Muscle layer of colon (tissue), 2 donors: Measurements from ENCODE around the gene XRCC5.

Experiments
- H3K27ac ChIP-seq: one replicate; pipeline ENCODE4 v1.7.0; 2013; ENCODE audit warnings: low read depth, mild to moderate bottlenecking, low read length, moderate library complexity
- H3K27me3 ChIP-seq, 2 donors: one replicate each; pipeline ENCODE4 v1.7.0; 2013; ENCODE audit warnings: low read length in 2 of 2, mild to moderate bottlenecking in 2 of 2; ENCODE audit not compliant: insufficient read depth in 2 of 2, control insufficient read depth in 1 of 2
- H3K36me3 ChIP-seq: one replicate; pipeline ENCODE4 v1.7.0; 2013; ENCODE audit warnings: mild to moderate bottlenecking, low read length; ENCODE audit not compliant: insufficient read depth
- H3K4me1 ChIP-seq: one replicate; pipeline ENCODE4 v1.7.0; 2013; ENCODE audit warnings: mild to moderate bottlenecking, low read length; ENCODE audit not compliant: insufficient read depth
- H3K4me3 ChIP-seq, 2 donors: one replicate each; pipeline ENCODE4 v1.7.0; 2013; ENCODE audit warnings: low read length in 2 of 2, low read depth in 1 of 2, mild to moderate bottlenecking in 1 of 2, moderate library complexity in 1 of 2
- H3K9ac ChIP-seq: one replicate; pipeline ENCODE4 v1.7.0; 2013; ENCODE audit warnings: low read length
- H3K9me3 ChIP-seq: one replicate; pipeline ENCODE4 v1.7.0; 2013; ENCODE audit warnings: mild to moderate bottlenecking, low read length
- donor health status: abdominal sarcoma.
- donor health status: Adenocarcinoma of cecum.

The XRCC5 gene

GRCh38 chr2:216108967-216109921, at the start of gene XRCC5:
Gene XRCC5, plus strand, starts transcription at chr2:216109348. Its CDS starts 89 bp downstream, at chr2:216109437.
- H3K27ac ChIP-seq: peak within 1 kb of the TSS; percentile 88
- peak within 1 kb of the TSS; percentile 76 to 99 for H3K4me3 ChIP-seq
- H3K36me3 ChIP-seq: peaks cover 38% of the 10 kb centered on the region
- no peaks in the 10 kb centered on the region for H3K9me3 ChIP-seq
- no peaks in the 10 kb centered on the region for H3K27me3 ChIP-seq
- H3K4me1 ChIP-seq: peaks cover 29% of the 10 kb centered on the region
- peak within 1 kb of the TSS; percentile 99 for H3K9ac ChIP-seq

DNA sequence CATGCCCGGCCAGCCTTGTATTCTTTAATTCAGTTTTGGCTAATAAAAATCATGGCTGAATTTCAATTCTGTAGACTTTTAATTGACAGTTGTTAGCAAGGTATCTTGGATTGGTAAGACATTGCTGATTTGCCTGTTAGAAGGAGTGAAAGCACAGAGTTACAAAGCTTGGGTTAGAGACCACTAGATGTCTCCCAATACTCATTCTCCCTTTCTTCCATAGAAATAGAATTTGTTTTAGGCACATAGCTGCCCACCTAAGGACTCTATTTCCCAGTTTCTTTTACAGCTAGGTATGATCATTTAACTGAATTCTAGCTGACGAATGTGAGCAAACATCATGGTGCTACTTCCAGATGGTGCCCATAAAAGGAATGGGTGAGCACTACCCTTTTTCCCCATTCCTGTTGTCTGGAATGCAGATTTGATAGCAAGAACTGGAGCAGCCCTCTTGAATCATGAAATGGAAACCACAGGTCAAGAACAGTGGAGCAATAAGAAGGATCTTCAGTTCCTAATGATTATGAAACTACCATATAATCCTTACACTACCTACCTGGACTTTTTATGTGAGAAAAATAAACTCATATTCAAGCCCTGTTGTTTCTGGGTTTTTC, 45.0 kb upstream of the XRCC5 start:
- Histone ChIP-seq H3K9ac (no peak overlapping the region), H3K4me1 (peaks cover 3% of the 10 kb centered on the region), H3K9me3 (no peaks in the 10 kb centered on the region), H3K4me3 (no peak overlapping the region), H3K36me3 (peaks cover 17% of the 10 kb centered on the region), H3K27me3 (no peaks in the 10 kb centered on the region), H3K27ac (no peak overlapping the region)

GRCh38 chr2:216064665-216065064, 44.5 kb upstream of the XRCC5 start:
- no peak overlapping the region for H3K4me3 ChIP-seq
- no peak overlapping the region for H3K9ac ChIP-seq
- H3K36me3 ChIP-seq: peaks cover 17% of the 10 kb centered on the region
- H3K4me1 ChIP-seq: peaks cover 3% of the 10 kb centered on the region
- no peaks in the 10 kb centered on the region for H3K9me3 ChIP-seq
- no peaks in the 10 kb centered on the region for H3K27me3 ChIP-seq
- no peak overlapping the region for H3K27ac ChIP-seq

GRCh38 chr2:216066230-216066629, 42.9 kb upstream of the XRCC5 start:
- no peaks in the 10 kb centered on the region for H3K27me3 ChIP-seq
- H3K36me3 ChIP-seq: peaks cover 17% of the 10 kb centered on the region
- no peak overlapping the region for H3K4me3 ChIP-seq
- no peak overlapping the region for H3K27ac ChIP-seq
- no peaks in the 10 kb centered on the region for H3K9me3 ChIP-seq
- peaks cover 3% of the 10 kb centered on the region for H3K4me1 ChIP-seq
- no peak overlapping the region for H3K9ac ChIP-seq

DNA sequence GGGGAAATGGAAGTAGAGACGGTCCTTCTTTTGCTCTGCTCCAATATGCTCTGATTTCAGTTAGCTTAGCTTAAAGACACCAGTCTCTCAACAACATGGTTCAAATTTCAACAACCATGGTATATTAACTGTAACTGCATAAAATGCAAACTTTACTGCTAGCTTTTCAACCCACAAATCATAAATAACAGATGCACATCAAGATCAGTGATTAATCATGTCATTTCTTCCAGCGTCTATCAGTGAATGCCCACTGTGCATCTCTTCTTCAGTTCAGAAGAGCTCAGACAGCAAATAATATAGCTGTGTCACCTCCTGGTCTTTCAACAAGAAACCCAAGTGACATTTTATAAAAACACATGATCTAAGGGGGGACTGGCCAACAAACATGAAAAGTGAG, 40.1 kb upstream of the XRCC5 start:
- Histone ChIP-seq H3K27ac (no peak overlapping the region), H3K4me3 (no peak overlapping the region), H3K9ac (no peak overlapping the region), H3K9me3 (no peaks in the 10 kb centered on the region), H3K36me3 (peaks cover 17% of the 10 kb centered on the region), H3K4me1 (peaks cover 3% of the 10 kb centered on the region), H3K27me3 (no peaks in the 10 kb centered on the region)

GRCh38 chr2:216070195-216070594, 39.0 kb upstream of the XRCC5 start:
- H3K9ac ChIP-seq: no peak overlapping the region
- H3K27me3 ChIP-seq: no peaks in the 10 kb centered on the region
- no peaks in the 10 kb centered on the region for H3K9me3 ChIP-seq
- peaks cover 16% of the 10 kb centered on the region for H3K36me3 ChIP-seq
- no peak overlapping the region for H3K27ac ChIP-seq
- peaks cover 3% of the 10 kb centered on the region for H3K4me1 ChIP-seq
- no peak overlapping the region for H3K4me3 ChIP-seq

DNA sequence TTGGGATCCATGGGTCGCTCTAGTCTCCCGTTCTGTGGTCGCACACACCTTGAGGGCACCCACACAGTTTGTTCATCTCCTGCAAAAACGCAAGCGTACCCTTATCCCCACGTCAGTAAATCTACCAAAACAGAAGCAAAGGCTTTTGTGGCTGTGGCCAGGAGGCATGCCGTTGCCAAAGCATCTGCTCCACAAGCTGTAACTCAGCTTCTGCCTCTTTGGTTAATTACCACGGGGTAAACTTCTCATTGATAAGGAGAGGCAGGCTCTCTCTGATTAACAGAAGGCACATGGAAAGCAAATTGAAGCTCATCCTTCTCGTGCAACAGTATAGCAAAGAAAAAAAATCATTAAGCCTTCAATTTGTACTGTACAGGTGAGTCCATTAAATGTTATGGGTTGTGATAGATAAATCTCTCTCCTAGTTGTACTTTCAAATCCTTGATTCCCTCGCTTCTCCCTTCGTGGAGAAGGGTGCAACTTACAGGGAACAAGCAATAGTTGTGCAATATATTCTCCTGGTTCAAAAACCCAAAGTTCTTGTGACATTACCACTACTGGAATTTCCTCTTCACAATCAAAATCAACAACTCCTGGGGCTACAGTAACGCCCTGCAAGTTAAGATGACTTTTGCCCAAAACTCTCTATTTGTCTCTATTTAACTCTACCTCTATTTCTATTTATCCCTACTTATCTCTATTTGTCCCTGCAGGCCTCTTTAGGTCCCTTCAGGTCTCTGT, 37.9 kb upstream of the XRCC5 start:
- H3K9me3 ChIP-seq: no peaks in the 10 kb centered on the region
- peaks cover 6% of the 10 kb centered on the region for H3K36me3 ChIP-seq
- H3K9ac ChIP-seq: no peak overlapping the region
- no peak overlapping the region for H3K4me3 ChIP-seq
- H3K4me1 ChIP-seq: peaks cover 3% of the 10 kb centered on the region
- no peak overlapping the region for H3K27ac ChIP-seq
- no peaks in the 10 kb centered on the region for H3K27me3 ChIP-seq

DNA sequence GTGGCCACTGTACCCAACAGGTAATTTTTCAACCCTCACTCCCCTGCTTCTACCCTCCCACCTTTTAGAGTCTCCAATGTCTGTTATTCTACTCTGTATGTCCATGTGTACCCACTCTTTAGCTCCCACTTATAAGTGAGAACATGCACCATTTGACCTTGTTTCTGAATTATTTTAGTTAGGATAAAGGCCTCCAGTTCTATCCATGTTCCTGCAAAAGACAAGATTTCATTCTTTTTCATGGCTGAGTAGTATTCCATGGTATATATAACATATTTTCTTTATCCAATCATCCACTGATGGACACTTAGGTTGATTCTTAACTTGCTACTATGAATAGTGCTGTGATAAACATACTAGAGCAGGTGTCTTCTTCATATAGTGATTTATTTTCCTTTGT, 36.7 kb upstream of the XRCC5 start:
- H3K36me3 ChIP-seq: peaks cover 5% of the 10 kb centered on the region
- H3K27me3 ChIP-seq: no peaks in the 10 kb centered on the region
- H3K27ac ChIP-seq: no peak overlapping the region
- no peak overlapping the region for H3K9ac ChIP-seq
- H3K9me3 ChIP-seq: no peaks in the 10 kb centered on the region
- no peaks in the 10 kb centered on the region for H3K4me1 ChIP-seq
- H3K4me3 ChIP-seq: no peak overlapping the region

DNA sequence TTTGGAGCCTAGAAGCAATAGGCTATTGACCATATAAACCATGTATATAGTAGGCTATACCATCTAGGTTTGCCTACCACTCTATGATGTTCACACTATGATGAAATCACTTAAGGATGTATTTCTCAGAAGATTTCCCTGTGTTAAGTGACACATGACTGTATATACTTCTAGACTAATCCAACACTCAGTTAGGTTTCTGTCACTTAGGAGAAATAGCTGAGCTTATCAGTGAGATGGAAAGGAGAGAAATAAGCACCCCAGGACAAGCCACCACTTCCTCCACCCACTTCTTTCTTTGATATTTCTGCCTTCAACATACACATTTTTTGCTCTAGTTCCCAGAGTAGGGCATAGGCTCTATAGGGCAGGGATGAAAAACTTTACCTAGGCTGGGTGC, 35.4 kb upstream of the XRCC5 start:
- Histone ChIP-seq H3K36me3 (peaks cover 5% of the 10 kb centered on the region), H3K9me3 (no peaks in the 10 kb centered on the region), H3K4me1 (no peaks in the 10 kb centered on the region), H3K4me3 (no peak overlapping the region), H3K9ac (no peak overlapping the region), H3K27me3 (no peaks in the 10 kb centered on the region), H3K27ac (no peak overlapping the region)

- Histone ChIP-seq H3K27ac (no peak overlapping the region), H3K27me3 (no peaks in the 10 kb centered on the region), H3K9me3 (no peaks in the 10 kb centered on the region), H3K4me3 (no peak overlapping the region), H3K36me3 (peaks cover 5% of the 10 kb centered on the region), H3K4me1 (no peaks in the 10 kb centered on the region), H3K9ac (no peak overlapping the region)
These were observed 34.8 kb upstream of the XRCC5 start for GRCh38 chr2:216074380-216074779.

DNA sequence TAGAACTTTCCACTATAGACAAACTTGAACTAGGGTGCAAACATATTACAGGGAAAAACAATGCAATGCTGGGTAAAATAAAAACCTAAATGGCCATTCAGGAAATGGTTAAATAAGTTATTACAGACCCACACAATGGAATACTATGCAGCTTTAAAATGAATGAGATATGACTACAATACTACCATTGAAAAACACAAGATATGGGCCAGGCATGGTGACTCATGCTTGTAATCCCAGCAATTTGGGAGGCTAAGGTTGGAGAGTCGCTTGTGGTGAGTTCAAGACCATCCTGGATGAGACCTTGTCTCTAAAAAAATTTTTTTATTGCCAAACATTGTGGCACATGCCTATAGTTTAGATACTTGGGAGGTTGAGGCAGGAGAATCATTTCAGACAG, 34.4 kb upstream of the XRCC5 start:
- Histone ChIP-seq H3K9me3 (no peaks in the 10 kb centered on the region), H3K4me1 (no peaks in the 10 kb centered on the region), H3K27ac (no peak overlapping the region), H3K4me3 (no peak overlapping the region), H3K27me3 (no peaks in the 10 kb centered on the region), H3K9ac (no peak overlapping the region), H3K36me3 (peaks cover 5% of the 10 kb centered on the region)
